Measurements from ENCODE around the gene GULP1. TPM values are rescaled to one million over a fixed set of nuclear protein-coding genes. Genes with fewer than 3 reads are reported as not detected.

GULP1 gene
- total and polyA plus RNA-seq, 2 of the 4 experiments (the other 2 are of a cell fraction) = 24.4 to 40.1 TPM

DNA sequence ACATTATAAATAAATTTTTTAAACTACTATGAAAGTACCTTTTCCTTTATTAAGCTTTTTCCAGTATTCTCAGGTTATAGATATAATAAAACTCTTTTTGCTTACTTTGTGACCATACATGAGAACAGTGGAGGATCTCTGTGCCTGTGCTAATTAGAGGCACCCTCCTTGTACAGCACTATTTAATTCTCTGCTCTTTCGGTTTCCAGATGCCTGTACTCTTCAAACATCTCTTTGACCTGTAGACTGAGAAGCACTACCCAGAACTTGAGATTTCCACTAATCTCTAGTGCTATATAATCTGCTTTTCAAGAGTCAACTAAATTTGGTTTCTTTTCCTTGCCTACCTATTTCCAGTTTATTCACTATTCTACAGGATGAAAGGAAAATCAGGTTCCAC, 131.1 kb downstream of the GULP1 start:
- H3K4me2 ChIP-seq (ENCODE audit: low read depth, low read length) = peak overlapping the region; percentile 53; the same call in 1 of the 2 replicates
- H3K27ac ChIP-seq (ENCODE audit: insufficient read depth, low read length) = no peak overlapping the region
- H4K8ac ChIP-seq (ENCODE audit: low read depth in 2 of 2, low read length in 2 of 2) = no peak overlapping the region
- ATAC-seq (ENCODE audit: low read depth) = no peak
- in situ Hi-C loops (cut with MboI; ENCODE audit: low sequenced_read_pairs) (no loop called here), dilution Hi-C loops (cut with HindIII; ENCODE audit: low sequenced_read_pairs, unreplicated experiment) (no loop called here), intact Hi-C loops (cut with micrococcal nuclease) (no loop called here)
- H3K4ac ChIP-seq (ENCODE audit: low read depth, low read length) = no peak overlapping the region; the same call in 1 of the 2 replicates
- H3K9me3 ChIP-seq (ENCODE audit: control insufficient read depth, insufficient read depth, low read length) = no peaks in the 10 kb centered on the region
- BruUV-seq (replicated peaks) = no TSS peak
- no peaks in the 10 kb centered on the region for H3K36me3 ChIP-seq (ENCODE audit: control insufficient read depth, insufficient read depth, low read length)
- TF ChIP-seq RCOR1 (IDR thresholded peaks at IDR 0.05; ENCODE audit: insufficient replicate concordance, low read length) (no peak), FOS (IDR thresholded peaks at IDR 0.05; ENCODE audit: low read depth, low read length) (no peak), POLR2A (IDR thresholded peaks at IDR 0.05; ENCODE audit: low read depth, low read length) (no peak), MAZ (IDR thresholded peaks at IDR 0.05; ENCODE audit: borderline replicate concordance, low read depth, low read length) (no peak), CTCF (conservative IDR thresholded peaks at IDR 0.05; ENCODE audit: low read depth, low read length) (no peak), RFX5 (IDR thresholded peaks at IDR 0.05; ENCODE audit: low read depth, low read length) (no peak), SMC3 (IDR thresholded peaks at IDR 0.05; ENCODE audit: low read depth, low read length) (no peak), MXI1 (IDR thresholded peaks at IDR 0.05; ENCODE audit: borderline replicate concordance, low read depth, low read length) (no peak), CEBPB (IDR thresholded peaks at IDR 0.05; ENCODE audit: low read depth, low read length) (no peak), RAD21 (IDR thresholded peaks at IDR 0.05; ENCODE audit: low read length) (no peak), USF2 (IDR thresholded peaks at IDR 0.05; ENCODE audit: low read depth, low read length) (no peak), BHLHE40 (IDR thresholded peaks at IDR 0.05; ENCODE audit: low read depth, low read length) (no peak), CHD1 (IDR thresholded peaks at IDR 0.05; ENCODE audit: low read depth, low read length) (no peak), NFE2L2 (IDR thresholded peaks at IDR 0.05; ENCODE audit: low read depth, low read length) (no peak), MAFK (IDR thresholded peaks at IDR 0.05; ENCODE audit: low read depth, low read length) (no peak)
- TF ChIP-seq, protein P1, sequence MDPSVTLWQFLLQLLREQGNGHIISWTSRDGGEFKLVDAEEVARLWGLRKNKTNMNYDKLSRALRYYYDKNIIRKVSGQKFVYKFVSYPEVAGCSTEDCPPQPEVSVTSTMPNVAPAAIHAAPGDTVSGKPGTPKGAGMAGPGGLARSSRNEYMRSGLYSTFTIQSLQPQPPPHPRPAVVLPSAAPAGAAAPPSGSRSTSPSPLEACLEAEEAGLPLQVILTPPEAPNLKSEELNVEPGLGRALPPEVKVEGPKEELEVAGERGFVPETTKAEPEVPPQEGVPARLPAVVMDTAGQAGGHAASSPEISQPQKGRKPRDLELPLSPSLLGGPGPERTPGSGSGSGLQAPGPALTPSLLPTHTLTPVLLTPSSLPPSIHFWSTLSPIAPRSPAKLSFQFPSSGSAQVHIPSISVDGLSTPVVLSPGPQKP (IDR thresholded peaks at IDR 0.05; ENCODE audit: borderline replicate concordance, low read depth, low read length) = no peak
- no peak overlapping the region for H3K23ac ChIP-seq (ENCODE audit: low read depth, low read length)
- no peak overlapping the region for H2AK5ac ChIP-seq (ENCODE audit: low read depth, low read length)
- H3K4me3 ChIP-seq (ENCODE audit: insufficient read depth, low read depth, low read length) = no peak overlapping the region
- H2BK20ac ChIP-seq (ENCODE audit: low read depth, low read length) = no peak overlapping the region
- H3K9ac ChIP-seq (ENCODE audit: low read depth, low read length) = no peak overlapping the region
- H2BK15ac ChIP-seq (ENCODE audit: low read depth, low read length) = no peak overlapping the region
- no peak overlapping the region for H3K56ac ChIP-seq (ENCODE audit: extremely low read depth, insufficient read depth, low read length)
- peaks cover 6 to 28% of the 10 kb centered on the region in 2 experiments for H3K79me1 ChIP-seq (ENCODE audit: low read depth in 1 of 2, low read length in 2 of 2)
- no peak overlapping the region; the same call in 1 of the 2 replicates for H4K5ac ChIP-seq (ENCODE audit: low read depth, low read length)
- H2BK5ac ChIP-seq (ENCODE audit: low read depth, low read length, poor library complexity, severe bottlenecking) = no peak overlapping the region
- H3K4me1 ChIP-seq (ENCODE audit: control insufficient read depth, insufficient read depth, low read length) = no peaks in the 10 kb centered on the region; the same call in 1 of the 2 replicates
- DNase-seq = no peak
- WGBS, 2 experiments (ENCODE audit: extremely low coverage in 2 of 2, insufficient read length in 1 of 2) = 100% methylated on average over 1 of the region's 1 CpG; no CpG with 5 or more reads in 1 of the 2 experiments
- H2AK9ac ChIP-seq (replicated peaks; ENCODE audit: low read depth, low read length, poor library complexity) = no peak overlapping the region
- CTCF ChIA-PET = no interaction called here
- H3K18ac ChIP-seq (ENCODE audit: low read depth, low read length) = no peak overlapping the region
- H4K91ac ChIP-seq (ENCODE audit: insufficient read depth, low read depth, low read length) = no peak overlapping the region
- H2AFZ ChIP-seq (replicated peaks; ENCODE audit: low read length, poor library complexity) = no peak overlapping the region
- H2BK120ac ChIP-seq (ENCODE audit: low read depth, low read length) = no peak overlapping the region
- H3K27me3 ChIP-seq (ENCODE audit: control insufficient read depth, insufficient read depth, low read length) = no peaks in the 10 kb centered on the region
- H3K14ac ChIP-seq (replicated peaks; ENCODE audit: low read depth, low read length) = no peak overlapping the region
- no peaks in the 10 kb centered on the region for H4K20me1 ChIP-seq (ENCODE audit: insufficient read depth, low read length)
- no peaks in the 10 kb centered on the region; the same call in 1 of the 2 replicates for H3K9me1 ChIP-seq (ENCODE audit: insufficient read depth, low read length)
- POLR2A ChIA-PET (ENCODE audit: unreplicated experiment) = no interaction called here
